ENCODE measurements around the gene CACNA1D.

DNA sequence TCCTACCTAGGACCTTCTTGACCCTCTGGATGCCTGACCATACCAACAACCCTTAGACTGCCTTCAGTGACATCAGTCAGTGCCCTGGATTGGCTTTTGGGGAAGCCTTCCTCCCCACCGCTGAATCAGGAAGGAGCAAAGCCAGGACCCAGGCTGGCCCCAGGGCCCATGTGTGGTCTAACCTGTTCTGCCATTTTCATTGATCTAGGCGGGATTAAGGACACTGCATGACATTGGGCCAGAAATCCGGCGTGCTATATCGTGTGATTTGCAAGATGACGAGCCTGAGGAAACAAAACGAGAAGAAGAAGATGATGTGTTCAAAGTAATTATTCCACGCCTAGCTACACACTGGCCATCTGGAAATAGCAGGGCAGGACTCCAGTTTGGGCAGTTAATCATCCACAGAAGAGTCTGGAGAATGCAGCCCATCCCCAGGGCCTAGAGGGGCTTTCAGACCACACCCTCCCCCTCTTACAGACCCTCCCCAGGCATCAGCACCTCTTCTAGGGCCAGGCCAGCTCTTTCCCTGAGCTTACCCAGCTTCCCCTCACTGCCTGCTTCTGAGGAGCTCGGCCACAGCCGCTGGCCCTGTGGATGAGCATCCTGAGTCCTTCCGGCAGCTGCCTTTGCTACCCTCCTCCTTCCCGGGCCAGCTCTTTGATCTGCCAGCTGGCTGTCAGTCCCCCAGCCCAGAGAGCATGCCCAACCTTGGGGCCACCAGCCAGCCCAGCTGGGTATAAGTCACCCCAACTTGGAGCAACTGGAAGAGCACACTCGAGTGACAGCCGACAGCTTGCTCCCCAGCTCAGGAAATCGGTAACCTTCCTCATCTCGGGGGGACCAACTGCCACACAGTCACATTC lies 305.9 kb downstream of the CACNA1D start:
- TF ChIP-seq CTCF (IDR thresholded peaks at IDR 0.05): no peak
- no peak for TF ChIP-seq POLR2A (IDR thresholded peaks at IDR 0.05)
